Suppressor macrophage treated with lipopolysaccharide for 4 hours (primary cell): ENCODE measurements around the gene ZCCHC8.
A peak's percentile ranks its signal among the peaks of the same experiment; 100 is the strongest.
"Not testable (repeated sequence)": the region's sequence is repeated elsewhere in the genome, so short reads cannot be mapped to it uniquely, and the experiment has no call there.

ENCODE experiments used
- DNase-seq: peaks from one replicate; pipeline ENCODE4 v3.0.0-alpha.2; 2020

The ZCCHC8 gene

DNA sequence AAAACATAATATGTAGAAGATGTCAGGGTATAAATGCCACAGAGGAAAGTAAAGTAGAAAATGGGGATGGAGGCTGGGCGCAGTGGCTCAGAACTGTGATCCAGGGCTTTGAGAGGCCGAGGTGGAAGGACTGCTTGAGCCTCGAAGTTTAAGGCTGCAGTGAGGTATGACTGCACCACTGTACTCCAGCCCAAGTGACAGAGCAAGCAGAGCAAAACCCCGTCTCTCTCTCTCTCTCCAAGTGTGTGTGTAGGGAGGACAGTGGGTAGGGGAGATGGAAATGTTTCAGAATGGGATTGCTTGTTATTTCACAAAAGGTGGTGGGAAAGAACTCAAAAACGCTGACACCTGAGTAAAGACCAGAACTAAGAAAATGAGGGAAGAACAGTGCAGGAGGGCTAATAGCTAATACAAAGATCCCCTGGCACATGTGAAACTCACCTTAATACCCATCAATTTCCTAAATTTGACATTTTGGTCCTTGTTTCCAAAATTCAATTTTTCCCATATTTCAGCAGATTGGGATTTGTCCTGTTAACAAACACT is 5.7 kb upstream of the ZCCHC8 start:
- DNase-seq: no peak

DNA sequence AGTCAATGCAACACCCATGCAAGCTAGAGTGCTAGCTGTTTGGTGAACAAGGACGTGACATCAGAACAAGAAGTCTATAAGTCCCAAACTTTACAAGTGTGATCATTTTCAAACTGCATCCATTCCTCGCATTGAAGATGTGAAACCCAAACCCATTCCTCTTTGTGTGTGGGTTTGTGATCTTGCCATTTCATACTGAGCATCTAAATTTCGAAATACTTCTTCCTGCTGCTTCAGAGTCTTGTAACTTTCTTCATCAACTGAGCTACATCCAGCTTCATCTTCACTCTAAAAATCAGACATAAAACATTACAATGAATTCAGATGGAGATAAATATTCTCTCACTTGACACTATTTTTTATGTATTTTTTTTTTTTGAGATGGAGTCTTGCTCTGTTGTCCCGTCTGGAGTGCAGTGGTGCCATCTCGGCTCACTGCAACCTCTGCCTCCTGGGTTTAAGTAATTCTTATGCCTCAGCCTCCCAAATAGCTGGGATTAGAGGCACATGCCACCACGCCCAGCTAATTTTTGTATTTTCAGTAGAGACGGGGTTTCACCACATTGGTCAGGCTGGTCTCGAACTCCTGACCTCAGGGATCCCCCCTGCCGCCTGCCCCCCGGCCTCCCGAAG is 4.8 kb upstream of the ZCCHC8 start:
- peak; percentile 10 for DNase-seq

DNA sequence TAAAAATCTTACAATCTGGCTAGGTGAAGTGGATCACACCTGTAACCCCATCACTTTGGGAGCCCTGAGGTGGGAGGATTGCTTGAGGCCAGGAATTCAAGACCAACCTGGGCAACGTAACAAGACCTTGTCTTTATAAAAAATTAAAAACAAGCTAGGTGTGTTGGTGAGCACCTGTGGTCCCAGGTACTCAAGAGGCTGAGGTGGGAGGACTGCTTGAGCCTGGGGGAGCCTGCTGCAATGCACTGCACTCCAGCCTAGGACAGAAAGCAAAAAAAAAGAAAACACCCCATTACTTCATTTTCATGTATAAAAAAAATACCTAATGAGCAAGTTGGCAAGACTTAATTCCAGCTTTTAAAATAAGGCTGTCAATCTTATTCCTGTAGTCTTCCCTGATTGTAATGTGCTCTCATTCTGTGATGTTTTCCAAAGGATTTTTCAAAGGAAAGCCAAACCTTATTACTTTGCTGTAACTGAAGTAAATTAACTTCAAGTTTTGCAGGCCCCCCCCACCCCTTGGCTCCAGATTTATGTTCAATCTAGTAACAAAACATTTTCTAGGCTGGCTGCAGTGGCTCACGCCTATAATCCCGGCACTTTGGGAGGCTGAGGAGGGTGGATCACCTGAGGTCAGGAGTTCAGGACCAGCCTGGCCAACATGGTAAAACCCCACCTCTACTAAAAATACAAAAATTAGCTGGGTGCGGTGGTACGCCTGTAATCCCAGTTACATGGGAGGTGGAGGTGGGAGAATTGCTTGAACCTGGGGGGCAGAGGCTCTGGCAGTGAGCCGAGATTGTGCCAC is 3.3 kb upstream of the ZCCHC8 start:
- DNase-seq: no peak

DNA sequence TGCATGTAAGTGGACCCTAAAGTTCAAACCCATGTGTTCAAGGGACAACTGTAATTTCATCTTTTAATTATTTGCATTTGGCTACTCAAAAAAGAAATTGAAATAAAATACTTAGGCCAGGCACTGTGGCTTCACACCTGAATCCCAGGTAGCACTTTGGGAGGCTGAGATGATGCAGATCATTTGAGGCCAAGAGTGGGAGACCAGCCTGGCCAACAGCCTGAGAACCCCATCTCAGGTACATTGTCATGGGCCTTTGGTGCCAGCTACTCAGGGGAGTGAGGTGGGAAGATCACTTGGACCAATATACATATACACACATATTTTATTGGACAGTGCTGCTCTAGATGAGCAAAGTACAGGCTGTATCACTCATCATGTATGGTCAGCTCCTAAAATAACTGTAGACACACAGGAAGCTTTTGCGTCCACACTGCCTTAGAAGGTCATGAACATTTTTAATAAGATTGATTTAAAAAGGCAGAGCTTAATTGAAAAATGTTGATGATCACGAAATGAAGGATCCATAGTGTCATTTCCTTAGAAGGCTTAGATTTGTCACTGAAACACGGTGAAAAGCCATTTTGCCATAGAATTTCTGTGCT is 2.5 kb upstream of the ZCCHC8 start:
- DNase-seq: no peak

DNA sequence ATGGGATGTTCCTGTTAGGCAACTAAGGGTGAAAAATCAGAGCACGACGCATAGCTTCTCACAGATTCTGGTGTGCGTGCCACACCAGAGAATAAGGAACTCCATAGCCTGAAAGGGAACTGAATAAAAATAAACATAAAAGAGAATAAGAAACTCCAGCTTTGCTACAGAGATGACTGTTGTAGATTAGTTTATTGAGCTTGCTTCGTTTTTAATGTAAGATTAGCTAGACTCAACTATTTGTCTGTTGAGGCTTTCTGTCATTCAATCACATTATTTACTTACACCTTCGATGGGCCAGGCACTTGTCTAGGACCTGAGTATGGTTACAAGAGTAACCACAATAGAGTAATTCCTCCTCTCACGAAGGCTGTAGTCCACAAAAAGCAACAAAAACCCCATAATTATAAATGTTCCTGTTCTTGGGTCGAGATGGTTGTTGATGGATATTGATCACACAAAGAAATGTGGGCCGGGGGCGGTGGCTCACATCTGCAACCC is 807 bp upstream of the ZCCHC8 start:
- peak; percentile 81 for DNase-seq

DNA sequence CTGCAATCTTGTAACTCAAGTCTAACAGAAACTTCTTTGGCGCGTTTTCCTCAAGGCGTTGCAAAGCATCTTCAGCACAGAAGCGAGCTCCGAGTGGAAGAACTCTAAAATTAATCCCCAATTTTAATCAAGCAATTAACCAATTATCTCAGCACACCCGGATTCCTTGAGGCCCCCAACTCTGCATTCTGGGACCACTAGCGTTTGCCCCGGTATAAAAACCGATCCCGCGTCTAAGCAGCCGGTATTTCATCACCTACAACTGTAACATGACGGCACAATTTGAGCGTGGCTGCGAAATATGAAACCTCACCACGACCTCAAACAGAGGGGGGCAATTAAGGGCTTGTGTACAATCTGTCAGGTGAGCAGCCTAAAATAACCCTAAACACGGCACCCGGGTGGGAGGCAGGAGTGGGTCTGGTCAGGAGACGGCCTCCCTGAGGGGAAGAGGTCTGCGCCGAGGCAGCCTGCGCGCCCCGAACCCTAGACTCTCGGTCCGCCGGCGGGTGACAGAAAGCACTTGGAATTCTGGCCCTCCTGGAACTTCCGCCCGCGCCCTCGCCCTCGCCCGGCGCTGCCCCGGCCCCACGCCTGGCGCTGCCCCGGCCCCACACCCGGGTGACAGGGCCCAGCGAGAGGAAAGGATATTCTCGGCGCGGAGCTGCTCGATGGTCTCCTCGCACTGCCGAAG is 594 bp downstream of the ZCCHC8 start:
- DNase-seq: peak; percentile 51

DNA sequence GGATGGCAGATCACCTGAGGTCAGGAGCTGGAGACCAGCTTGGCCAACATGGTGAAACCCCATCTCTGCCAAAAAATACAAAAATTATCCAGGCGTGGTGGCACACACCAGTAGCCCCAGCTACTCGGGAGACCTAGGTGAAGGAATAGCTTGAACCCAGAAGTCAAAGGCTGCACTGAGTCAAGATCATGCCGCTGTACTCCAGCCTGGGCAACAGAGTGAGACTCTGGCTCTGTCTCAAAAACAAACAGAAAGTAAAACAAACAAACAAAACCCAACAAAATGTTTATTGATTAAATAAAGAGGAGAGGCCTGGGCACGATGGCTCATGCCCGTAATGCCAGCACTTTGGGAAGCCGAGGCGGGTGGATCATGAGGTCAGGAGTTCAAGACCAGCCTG is 5.5 kb downstream of the ZCCHC8 start:
- DNase-seq: no peak

DNA sequence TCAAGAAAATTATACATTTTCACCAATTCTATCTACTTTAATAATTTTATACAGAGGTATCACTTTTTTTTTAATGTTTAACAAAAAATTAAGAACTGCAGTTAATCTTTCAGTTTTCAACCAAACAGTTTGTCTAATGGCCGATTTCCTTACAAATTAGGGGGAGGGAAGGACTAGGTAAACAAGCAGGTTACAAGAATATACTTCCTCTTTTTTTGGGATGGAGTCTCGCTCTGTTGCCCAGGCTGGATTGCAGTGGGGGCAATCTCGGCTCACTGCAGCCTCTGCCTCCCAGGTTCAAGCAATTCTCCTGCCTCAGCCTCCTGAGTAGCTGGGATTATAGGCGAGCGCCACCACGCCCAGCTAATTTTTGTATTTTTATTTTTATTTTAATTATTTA is 7.5 kb downstream of the ZCCHC8 start:
- not testable (repeated sequence) for DNase-seq

DNA sequence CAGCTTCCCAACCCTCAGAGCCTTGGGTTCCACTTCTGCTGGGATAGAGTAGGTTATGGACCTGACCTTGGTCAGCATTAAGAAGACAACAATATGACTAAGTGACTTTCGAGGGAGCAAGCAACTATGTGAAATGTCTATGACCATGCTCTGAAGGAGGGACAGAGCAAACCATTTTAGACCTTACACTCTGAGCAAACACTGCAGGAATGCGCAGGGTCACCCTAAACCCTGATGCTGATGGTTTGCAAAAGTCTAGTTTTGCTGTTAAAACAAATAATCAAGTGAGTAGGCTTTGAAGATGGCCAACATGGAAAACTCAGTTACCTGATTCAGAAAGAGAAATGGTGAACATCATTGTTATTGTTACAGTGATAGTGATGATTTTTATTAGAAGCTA is 8.7 kb downstream of the ZCCHC8 start:
- no peak for DNase-seq

DNA sequence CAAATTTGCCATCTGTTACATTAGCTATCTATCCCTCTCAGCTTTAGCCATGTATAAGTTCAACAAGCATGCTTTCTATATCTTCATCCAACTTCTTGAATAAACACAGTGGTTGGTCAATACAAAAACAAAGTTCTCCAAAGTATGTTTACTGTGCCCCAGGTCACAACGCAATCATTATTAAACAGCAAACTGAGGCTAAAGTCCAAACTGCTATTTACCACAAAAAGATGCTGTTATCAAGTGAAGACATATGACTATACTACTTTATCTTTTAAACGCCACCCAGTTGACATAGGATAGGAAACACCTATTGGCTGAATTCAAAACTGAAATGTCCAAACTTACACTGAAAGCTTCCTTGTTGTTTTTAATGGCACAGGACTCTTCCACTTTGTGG is 11.7 kb downstream of the ZCCHC8 start:
- DNase-seq: no peak

DNA sequence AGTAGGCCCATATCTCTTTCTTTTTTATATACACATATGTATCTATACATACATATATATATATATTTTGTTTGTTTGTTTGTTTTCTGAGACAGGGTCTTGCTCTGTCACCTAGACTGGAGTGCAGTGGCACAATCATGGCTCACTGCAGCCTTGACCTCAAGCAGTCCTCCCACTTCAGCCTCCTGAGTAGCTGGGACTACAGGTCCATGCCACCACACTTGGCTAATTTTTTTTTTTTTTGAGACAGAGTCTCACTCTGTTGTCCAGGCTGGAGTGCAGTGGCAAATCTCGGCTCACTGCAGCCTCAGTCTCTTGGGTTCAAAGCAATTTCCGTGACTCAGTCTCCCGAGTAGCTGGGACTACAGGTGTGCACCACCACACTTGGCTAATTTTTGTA is 12.9 kb downstream of the ZCCHC8 start:
- DNase-seq: not testable (repeated sequence)

DNA sequence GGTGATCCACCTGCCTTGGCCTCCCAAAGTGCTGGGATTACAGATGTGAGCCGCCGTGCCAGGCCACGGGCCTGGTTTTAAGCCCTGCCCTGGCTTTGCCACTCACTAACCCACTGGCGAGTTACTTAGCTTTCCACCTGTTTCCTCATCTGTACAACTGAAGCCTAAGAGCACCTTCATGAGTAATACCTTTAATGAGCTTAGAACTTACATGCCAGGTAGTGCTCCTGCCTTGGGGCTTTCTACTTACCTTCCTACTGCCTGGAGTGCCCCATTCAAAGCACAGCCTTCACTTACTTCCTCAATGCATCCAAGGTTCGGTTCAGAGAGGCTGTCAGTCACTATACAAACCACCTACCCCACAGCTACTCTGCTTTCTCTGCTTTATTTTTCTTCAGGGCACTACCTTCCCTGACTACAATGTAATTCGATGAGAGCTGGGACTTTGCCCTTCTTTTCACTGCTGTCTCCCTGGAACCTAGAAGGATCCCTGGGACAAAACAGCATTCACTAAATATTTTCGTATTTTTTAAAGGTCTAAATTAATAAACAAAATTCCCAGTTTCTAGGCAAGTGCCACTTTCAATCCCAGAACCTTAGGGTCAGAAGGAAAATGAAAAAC is 13.8 kb downstream of the ZCCHC8 start:
- DNase-seq: no peak

DNA sequence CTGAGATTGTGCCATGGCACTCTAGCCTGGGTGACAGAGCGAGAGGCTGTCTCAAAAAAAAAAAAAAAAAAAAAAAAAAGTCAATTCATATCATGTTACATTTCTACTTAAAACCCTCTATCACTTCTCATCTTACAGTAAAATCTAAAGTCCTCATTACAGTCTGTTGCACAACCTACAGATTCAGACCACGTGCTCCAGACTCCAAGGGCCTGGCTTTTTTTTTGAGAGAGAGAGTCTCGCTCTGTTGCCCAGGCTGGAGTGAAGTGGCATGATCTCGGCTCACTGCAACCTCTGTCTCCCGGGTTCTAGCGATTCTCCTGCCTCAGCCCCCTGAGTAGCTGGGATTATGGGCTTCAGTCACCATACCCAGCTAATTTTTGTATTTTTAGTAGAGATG is 14.4 kb downstream of the ZCCHC8 start:
- DNase-seq: not testable (repeated sequence)

DNA sequence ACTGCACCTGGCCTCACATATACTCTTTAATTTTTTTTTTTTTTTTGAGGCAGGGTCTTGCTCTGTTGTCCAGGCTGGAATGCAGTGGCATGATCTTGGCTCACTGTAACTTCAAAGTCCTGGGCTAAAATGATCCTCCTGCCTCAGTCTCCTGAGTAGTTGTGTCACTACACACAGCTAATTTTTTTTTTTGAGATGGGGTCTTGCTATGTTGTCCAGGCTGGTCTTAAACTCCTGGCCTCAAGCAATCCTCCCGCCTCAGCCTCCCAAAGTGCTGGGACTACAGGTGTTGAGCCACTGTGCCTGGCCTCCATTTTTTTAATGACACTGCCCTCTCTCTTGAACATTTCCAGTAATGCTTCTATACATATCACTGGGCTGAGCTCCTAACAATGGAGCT is 16.3 kb downstream of the ZCCHC8 start:
- DNase-seq: not testable (repeated sequence)

DNA sequence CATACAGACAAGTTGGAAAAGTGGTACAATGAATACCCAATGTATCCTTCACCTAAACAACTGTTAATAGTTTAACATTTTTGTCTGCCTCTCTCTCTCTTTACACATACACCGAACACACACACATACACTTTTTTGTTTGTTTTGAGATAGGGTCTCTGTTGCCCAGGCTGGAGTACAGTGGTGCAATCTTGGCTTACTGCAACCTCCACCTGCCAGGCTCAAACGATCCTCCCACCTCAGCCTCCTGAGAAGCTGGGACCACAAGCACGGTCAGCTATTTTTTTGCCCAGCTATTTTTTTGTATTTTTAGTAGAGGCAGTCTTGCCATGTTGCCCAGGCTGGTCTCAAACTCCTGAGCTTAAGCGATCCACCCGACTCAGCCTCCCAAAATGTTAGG is 16.8 kb downstream of the ZCCHC8 start:
- DNase-seq: no peak

DNA sequence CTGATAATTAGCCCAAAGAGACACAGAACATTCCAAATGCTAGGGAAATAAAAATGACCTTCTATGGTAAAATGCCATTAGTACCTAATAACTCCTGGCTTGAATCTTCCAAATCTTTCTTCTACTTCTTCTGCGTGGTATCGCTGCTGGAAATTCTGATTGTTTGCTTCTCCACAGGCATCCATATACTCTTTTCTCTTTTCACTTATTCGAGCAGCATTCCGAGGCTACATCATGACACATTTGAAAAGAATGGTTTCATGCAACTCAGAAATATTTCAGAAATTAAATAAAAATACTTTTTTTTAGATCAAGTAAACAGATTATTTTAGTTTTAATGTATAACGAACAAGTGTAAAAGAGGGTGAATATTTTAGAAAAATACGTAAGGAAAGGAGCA is 18.9 kb downstream of the ZCCHC8 start:
- DNase-seq: no peak

DNA sequence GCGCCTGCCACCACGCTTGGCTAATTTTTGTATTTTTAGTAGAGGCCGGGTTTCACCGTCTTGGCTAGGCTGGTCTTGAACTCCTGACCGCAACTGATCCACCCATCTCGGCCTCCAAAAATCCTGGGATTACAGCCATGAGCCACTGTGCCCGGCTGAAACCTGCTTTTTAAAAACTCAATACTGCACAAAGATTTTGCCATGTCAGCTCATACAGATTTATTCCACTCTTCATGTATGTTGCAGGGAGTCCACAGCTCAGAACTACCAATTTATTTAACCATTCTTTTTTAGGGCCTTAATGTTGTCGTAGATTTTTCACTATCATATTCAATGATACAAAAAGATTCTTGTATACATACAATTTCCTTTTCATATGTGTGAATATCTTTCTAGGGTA is 20.0 kb downstream of the ZCCHC8 start:
- no peak for DNase-seq

DNA sequence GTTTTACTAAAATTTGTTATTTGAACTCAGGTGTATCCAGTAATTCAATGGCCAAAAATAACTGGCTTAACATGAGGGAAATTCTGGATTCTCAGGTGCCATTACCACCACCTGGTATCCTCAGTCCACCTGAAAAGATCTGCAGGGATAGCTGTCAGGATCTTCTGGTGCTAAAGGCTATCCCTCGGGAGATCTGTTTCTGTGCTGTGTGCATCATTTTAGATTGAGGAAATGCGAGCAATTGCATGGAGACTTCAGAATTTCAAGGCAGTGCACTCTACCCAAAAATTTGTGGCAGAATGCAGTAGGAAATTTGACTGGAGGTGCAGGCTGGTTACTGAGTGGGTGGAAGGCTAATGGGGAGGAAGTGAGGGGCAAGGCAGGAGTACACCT is 26.4 kb downstream of the ZCCHC8 start:
- no peak for DNase-seq

DNA sequence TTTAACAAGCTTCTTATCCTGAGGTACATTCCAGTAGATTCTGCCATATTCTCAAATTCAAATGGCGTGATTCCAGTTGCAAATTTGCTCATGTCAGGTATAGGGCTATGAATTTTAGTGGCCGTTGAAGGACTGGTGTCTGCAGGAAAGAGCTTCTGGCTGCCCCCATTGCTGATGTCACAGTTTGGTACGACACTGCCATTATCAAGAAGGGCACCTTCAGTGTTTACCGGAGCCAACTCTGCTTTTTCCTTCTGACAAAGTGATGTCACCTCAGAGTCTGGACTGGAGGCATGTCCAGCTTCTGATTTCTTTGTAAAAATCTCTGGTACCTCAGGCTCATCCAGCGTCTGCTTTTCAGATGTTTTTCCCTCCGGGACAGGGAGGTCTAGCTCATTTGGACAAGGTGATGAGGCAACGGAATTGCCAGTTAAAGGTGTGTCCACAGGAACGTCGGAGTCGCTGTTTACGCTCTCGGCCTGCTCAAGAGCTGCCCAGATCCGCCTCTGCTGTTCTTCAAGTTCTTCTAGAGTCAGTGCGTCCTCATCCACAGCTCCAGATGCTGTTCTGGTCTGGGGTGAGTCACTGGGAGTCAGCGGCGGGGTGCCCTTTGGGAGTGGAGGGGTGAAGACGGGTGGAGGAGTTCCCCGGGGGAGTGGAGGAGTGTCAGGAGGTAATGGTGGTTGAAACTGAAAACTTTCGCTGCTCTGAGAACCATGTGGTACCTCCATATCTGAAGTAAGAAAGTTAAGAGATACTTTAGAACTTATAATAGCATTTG is 27.0 kb downstream of the ZCCHC8 start:
- DNase-seq: no peak

DNA sequence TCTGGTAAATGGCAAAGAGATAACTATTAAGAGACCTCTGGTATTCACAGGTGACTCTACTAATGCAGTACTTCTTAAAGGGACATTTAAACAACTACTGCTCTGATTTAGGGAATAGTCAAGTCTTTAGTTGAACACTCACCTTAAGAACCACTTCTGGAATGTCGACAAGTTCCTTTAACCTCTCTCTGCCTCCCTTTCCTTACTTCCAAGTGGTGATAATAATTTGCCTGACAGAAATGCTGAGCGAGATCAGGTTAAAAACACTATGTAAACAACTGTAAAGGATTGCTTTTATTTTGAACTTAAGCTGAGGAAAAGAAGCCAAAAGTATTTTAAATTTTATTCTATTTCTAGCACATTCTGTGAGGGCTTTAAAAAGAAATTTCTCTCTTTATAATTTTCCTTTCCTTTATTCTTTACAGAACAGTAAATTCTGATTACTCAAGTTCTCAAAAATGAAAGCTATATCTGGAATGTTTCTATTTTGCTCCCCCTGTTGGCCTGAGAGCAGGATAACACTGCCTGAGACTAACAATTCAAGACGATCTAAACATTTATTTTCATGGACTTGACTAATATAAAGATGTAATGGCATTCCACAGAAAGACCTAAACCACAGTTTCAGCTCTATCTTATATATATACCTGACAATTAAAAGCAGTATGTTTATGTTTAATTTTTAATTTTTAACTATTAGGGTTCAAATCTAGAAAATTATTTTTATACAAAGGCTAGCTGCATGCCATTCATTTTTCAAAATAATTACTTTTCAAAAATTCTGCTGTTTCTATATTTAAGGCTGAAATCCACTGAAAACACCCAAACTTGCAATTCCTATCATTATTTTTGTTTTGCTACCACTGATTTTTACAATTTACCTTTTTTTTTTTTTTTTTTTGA is 29.2 kb downstream of the ZCCHC8 start:
- peak; percentile 82 for DNase-seq

DNA sequence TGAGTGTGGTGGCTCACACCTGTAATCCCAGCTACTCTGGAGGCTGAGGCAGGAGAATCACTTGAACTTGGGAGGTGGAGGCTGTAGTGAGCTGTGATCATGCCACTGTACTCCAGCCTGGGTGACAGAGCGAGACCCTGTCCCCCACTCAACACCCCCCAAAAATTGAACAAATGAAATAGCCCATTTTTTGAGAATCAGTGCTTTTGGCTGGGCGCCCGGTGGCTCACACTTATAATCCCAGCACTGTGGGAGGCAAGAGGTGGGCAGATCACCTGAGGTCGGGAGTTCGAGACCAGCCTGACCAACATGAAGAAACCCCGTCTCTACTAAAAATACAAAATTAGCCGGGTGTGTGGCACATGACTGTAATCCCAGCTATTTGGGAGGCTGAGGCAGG is 30.2 kb downstream of the ZCCHC8 start:
- DNase-seq: not testable (repeated sequence)
